Stimulated activated CD8-positive, alpha-beta memory T cell treated with anti-CD3 and anti-CD28 coated beads, Interleukin-2, amount 100 ng/mL, for 48 hours (primary cell): ENCODE data around the gene TARP.

Source experiments
- DNase-seq, 2 donors: peaks; one replicate each; pipeline ENCODE4 v3.0.0-alpha.2; 2020; ENCODE audit warnings: low read depth in 2 of 2

TARP gene

DNA sequence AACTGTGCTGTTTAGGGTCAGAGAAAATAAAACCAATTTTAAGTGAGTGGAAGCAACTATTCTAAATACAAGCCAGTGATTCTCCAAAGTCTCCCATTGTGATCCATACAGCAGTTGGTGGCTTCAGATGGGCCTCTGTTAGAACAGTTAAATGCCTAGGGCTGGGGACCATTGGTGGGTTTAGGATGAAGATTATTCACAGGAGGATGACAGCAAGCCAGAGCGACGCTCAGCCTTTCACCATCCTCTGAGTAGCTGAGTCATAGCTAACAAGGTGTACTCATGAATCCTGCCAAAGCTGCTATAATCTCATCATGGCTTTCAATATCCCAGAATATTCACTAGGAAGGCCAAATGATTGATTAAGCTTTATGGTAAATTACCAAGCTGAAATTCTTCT lies 55.8 kb downstream of the TARP start:
- DNase-seq = no peak

DNA sequence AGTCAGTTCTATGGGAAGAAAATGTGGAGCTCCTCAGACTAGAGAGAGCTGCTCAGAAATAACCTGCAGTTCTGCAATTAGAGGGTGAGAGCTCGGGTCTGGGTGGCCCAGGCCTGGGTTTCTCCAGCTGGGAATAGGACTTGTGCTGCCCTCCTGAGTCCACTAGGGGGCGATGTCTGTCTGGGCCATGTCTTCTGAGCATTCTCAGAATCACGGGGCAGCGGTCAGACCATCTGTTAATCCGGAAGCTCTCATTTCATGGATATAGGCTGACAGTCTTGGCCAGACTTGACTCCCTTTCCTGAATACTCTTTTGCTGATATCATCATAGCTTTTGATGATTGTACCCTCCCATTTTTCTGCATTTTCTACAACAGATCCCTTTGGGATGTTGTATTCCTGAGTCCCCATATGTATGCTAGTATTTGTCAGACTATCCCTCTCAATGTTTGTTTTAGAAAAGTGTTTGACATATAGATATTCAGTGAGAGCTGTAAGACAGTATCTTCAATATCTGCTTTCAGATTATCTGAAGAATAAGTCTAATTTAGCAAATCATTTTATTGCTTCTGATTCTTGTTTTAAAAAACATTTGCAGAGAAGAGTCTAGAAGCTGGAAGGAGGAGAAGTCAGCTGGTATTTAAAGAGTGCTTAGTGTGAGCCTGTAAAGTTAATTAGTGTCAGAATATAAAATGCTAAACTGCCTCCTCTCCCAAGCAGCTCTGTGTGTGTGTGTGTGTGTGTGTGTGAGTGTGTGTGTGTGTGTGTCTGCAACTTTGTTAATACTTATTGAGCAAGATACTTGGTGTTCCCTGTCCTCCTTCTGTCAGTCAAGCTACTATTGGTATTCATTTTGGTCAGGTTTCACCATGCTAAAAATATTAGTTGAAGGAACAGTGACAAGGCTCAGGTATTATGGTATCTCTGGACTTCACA lies 57.4 kb downstream of the TARP start:
- DNase-seq = peak; percentile 51 to 58

DNA sequence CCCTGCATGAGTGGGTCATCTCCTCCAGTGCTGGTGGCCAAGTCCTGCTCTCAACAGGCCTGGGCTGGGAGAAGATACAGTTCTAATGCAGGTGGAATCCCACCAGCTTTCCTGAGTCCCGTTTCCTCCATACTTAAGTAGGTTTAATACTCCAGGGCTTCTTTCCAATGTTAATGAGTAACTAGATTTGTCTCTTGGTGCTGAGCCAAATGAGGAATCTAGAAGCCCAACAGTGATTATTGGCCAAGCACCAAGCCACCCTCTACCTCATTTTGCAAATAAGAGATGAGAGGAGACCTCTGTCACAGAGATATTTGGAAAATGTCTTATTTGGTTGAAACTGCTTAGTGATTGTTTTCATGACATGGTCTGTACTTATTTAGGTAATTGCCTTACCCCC lies 58.3 kb downstream of the TARP start:
- DNase-seq = no peak

DNA sequence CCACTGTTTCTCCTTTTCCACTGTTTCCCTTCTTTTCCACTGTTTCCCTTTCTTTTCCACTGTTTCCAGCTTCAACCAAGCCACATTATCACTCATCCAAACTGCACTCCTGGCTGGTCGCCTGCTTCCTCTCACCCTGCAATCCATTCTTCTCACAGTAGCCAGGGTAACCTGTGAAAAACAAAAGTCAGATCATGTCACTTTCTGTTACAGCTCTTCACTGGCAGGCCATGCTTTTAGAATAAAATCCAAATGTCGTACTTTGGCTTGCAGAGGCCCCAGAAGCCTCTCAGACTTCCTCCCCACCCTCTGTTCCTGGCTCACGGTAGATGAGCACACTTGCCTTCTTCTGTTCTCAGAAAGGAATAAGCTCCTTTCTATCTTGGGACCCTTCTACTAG lies 61.5 kb downstream of the TARP start:
- no peak for DNase-seq

DNA sequence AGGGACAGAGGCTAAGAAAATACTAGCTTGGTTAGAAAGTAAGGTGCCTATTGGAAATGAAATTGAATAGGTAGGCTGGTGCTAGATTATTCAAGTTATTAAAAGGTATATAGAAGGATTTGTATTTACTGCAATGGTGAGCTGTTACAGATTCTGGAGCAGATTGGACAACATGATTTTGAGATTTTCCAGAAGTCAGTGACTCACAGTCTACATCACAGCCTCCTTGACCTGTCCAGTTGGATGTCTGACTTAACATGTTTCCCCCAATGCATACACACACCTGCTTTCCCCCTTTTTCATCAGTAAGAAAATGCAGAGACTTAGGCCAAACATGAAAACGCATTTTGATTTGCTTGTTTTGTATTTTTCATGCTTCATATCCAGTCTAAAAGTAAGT lies 62.0 kb downstream of the TARP start:
- no peak for DNase-seq
